Measurements from ENCODE around the gene C1orf52.

GRCh38 chr1:85262985-85263384, 3.5 kb upstream of the C1orf52 start:
- TF ChIP-seq EZH2phosphoT487 (IDR thresholded peaks at IDR 0.05) (no peak), CTCF (IDR thresholded peaks at IDR 0.05) (no peak), EZH2 (IDR thresholded peaks at IDR 0.05) (no peak)
